ENCODE data around the gene NEO1. TPM values are rescaled to one million over a fixed set of nuclear protein-coding genes. Genes with fewer than 3 reads are reported as not detected.

The NEO1 gene
- polyA plus RNA-seq, 2 of the 4 experiments (the other 2 are of a cell fraction) = 29.1 to 30.3 TPM

DNA sequence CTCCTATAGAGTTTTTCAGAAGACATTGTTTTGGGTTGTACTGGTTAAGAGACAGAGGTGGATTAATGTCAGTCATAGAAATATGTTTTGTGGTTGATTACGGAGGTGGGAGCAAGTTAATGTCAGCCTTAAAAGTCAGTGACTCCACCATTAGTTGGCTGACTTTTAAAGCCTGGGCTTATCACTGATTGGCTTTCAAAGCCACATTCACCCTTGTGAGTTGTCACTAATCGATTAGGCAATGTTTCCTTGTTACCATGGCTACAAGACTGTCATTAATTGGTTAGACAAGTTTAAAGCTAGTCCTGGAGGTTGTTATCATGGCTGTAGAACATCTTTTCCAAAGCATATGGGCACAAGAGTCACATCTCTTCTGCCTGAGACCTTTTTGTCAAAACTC lies 73.0 kb downstream of the NEO1 start:
- Histone ChIP-seq H3K4me2 (no peak overlapping the region), H3K4me1 (no peaks in the 10 kb centered on the region), H3K27ac (no peak overlapping the region), H3K4me3 (no peak overlapping the region), H3K9me3 (no peaks in the 10 kb centered on the region)
- WGBS (ENCODE audit: missing lambda C conversion rate) = 54% methylated on average over 2 of the region's 2 CpGs
- ChIA-PET POLR2A (no interaction called here), CTCF (interaction anchor here (0.6 to 1.6 kb wide), 4 partner anchors 11 to 340 kb away, joined by 3 to 10 read pairs (median 6); no protein-coding TSS in a partner anchor)
- no peak for ATAC-seq
- FAIRE-seq = peak; percentile 84
- TF ChIP-seq CHD2 (IDR thresholded peaks at IDR 0.05; ENCODE audit: low read length, partially characterized antibody) = no peak
- TF ChIP-seq SMC3 (IDR thresholded peaks at IDR 0.05) = no peak
- no peak for TF ChIP-seq PHF8 (IDR thresholded peaks at IDR 0.05; ENCODE audit: borderline replicate concordance, low read depth)
- no peak for TF ChIP-seq RARB (CRISPR knock-in tag; IDR thresholded peaks at IDR 0.05)
- no peak for TF ChIP-seq HOXB5 (CRISPR knock-in tag; IDR thresholded peaks at IDR 0.05)
- no peak for TF ChIP-seq MAZ (IDR thresholded peaks at IDR 0.05; ENCODE audit: borderline replicate concordance, low read depth, low read length)
- no peak for TF ChIP-seq BHLHE40 (IDR thresholded peaks at IDR 0.05; ENCODE audit: low read depth, low read length)
- TF ChIP-seq ZNF302 (CRISPR knock-in tag; IDR thresholded peaks at IDR 0.05) = no peak
- TF ChIP-seq, protein P1, sequence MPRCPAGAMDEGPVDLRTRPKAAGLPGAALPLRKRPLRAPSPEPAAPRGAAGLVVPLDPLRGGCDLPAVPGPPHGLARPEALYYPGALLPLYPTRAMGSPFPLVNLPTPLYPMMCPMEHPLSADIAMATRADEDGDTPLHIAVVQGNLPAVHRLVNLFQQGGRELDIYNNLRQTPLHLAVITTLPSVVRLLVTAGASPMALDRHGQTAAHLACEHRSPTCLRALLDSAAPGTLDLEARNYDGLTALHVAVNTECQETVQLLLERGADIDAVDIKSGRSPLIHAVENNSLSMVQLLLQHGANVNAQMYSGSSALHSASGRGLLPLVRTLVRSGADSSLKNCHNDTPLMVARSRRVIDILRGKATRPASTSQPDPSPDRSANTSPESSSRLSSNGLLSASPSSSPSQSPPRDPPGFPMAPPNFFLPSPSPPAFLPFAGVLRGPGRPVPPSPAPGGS (IDR thresholded peaks at IDR 0.05) = no peak
- TF ChIP-seq FOSB (CRISPR knock-in tag; IDR thresholded peaks at IDR 0.05) = no peak
- TF ChIP-seq, protein P2, sequence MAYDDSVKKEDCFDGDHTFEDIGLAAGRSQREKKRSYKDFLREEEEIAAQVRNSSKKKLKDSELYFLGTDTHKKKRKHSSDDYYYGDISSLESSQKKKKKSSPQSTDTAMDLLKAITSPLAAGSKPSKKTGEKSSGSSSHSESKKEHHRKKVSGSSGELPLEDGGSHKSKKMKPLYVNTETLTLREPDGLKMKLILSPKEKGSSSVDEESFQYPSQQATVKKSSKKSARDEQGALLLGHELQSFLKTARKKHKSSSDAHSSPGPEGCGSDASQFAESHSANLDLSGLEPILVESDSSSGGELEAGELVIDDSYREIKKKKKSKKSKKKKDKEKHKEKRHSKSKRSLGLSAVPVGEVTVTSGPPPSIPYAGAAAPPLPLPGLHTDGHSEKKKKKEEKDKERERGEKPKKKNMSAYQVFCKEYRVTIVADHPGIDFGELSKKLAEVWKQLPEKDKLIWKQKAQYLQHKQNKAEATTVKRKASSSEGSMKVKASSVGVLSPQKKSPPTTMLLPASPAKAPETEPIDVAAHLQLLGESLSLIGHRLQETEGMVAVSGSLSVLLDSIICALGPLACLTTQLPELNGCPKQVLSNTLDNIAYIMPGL (CRISPR knock-in tag; IDR thresholded peaks at IDR 0.05; ENCODE audit: borderline replicate concordance) = no peak
- DNase-seq (ENCODE audit: low read depth in 1 of 2, low spot score in 1 of 2) = no peak

DNA sequence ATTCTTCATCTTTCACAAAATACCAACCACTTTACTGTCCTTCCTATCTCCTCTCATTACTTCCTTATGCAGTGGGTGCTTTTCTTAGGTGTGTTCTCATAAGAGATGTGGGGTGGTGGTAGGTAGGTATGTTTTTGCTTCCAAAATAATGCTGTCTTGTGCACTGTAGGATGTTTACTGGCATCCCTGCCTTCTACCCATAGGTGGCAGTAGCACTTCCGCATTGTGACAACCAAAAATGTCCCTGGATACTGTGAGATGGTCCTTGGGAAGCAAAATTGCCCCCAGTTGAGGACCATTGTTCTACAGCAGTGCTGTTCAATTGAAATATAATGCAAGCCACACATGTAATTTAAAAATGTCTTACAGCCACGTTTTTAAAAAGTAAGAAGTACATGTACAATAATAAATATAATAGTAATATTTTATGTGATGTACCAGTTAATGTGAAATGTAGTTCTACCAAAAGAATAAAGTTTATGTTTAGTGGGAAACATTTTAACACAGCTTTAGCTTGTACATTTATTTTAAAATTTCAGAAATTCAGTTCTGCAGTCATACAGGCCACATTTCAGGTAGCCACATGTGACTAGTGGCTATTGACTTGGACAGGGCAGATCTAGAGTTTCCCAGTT lies 75.2 kb downstream of the NEO1 start:
- TF ChIP-seq, protein P3, sequence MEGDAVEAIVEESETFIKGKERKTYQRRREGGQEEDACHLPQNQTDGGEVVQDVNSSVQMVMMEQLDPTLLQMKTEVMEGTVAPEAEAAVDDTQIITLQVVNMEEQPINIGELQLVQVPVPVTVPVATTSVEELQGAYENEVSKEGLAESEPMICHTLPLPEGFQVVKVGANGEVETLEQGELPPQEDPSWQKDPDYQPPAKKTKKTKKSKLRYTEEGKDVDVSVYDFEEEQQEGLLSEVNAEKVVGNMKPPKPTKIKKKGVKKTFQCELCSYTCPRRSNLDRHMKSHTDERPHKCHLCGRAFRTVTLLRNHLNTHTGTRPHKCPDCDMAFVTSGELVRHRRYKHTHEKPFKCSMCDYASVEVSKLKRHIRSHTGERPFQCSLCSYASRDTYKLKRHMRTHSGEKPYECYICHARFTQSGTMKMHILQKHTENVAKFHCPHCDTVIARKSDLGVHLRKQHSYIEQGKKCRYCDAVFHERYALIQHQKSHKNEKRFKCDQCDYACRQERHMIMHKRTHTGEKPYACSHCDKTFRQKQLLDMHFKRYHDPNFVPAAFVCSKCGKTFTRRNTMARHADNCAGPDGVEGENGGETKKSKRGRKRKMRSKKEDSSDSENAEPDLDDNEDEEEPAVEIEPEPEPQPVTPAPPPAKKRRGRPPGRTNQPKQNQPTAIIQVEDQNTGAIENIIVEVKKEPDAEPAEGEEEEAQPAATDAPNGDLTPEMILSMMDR (IDR thresholded peaks at IDR 0.05) = peak; percentile 89
- TF ChIP-seq KDM1A (IDR thresholded peaks at IDR 0.05; ENCODE audit: low read depth) = no peak
- no peak for TF ChIP-seq CEBPB (IDR thresholded peaks at IDR 0.05)
- TF ChIP-seq RAD21 (conservative IDR thresholded peaks at IDR 0.05 in 1 of 2, IDR thresholded peaks at IDR 0.05 in 1 of 2) = peak; percentile 46 to 52; a peak in 4 of 5 replicates
- no peak for TF ChIP-seq KDM5A (IDR thresholded peaks at IDR 0.05)
- TF ChIP-seq SMC3 (IDR thresholded peaks at IDR 0.05) = peak; percentile 40; the same call in 2 of the 3 replicates
- H3K4me2 ChIP-seq = no peak overlapping the region
- ChIA-PET POLR2A (no interaction called here), CTCF (interaction anchor here (0.6 to 2.1 kb wide), 6 partner anchors 8 to 480 kb away, joined by 3 to 15 read pairs (median 4); no protein-coding TSS in a partner anchor)
- peak; percentile 98 for FAIRE-seq
- DNase-seq (ENCODE audit: low read depth in 1 of 2, low spot score in 1 of 2) = peak; percentile 52 to 58
- peak; percentile 91 to 96 for ATAC-seq
- WGBS (ENCODE audit: missing lambda C conversion rate) = 48% methylated on average over 2 of the region's 2 CpGs
- no peaks in the 10 kb centered on the region for H3K4me1 ChIP-seq
- H3K9me3 ChIP-seq = no peaks in the 10 kb centered on the region
- no peak overlapping the region for H3K4me3 ChIP-seq
- H3K27ac ChIP-seq = no peak overlapping the region

DNA sequence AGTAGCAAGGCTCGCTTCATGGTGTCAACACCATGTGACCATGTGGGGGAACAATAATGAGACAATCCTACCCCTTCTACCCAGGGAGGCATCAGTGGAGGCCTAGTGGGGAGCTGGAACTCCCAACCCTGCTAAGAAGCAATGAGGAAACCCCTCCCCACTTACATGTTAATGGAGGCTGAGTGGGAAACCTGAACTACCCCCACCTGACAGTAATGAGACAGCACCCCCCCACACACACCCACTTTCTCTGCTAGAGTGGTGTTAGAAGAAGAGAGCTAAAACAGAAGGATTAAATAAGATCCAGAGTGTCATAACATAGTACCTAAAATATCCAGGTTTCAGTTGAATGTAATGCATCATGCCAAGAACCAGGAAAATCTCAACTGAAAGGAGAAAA lies 78.6 kb downstream of the NEO1 start:
- ATAC-seq = no peak
- TF ChIP-seq RNF2 (IDR thresholded peaks at IDR 0.05; ENCODE audit: borderline replicate concordance, low read depth) (no peak), RAD21 (conservative IDR thresholded peaks at IDR 0.05 in 1 of 2, IDR thresholded peaks at IDR 0.05 in 1 of 2) (no peak), ZC3H11A (IDR thresholded peaks at IDR 0.05) (no peak), ZNF302 (CRISPR knock-in tag; IDR thresholded peaks at IDR 0.05) (no peak)
- TF ChIP-seq, protein P4, sequence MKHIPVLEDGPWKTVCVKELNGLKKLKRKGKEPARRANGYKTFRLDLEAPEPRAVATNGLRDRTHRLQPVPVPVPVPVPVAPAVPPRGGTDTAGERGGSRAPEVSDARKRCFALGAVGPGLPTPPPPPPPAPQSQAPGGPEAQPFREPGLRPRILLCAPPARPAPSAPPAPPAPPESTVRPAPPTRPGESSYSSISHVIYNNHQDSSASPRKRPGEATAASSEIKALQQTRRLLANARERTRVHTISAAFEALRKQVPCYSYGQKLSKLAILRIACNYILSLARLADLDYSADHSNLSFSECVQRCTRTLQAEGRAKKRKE (CRISPR knock-in tag; IDR thresholded peaks at IDR 0.05; ENCODE audit: low read depth) = no peak
- TF ChIP-seq, protein P5, sequence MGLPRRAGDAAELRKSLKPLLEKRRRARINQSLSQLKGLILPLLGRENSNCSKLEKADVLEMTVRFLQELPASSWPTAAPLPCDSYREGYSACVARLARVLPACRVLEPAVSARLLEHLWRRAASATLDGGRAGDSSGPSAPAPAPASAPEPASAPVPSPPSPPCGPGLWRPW (IDR thresholded peaks at IDR 0.05) = no peak
- TF ChIP-seq, protein P6, sequence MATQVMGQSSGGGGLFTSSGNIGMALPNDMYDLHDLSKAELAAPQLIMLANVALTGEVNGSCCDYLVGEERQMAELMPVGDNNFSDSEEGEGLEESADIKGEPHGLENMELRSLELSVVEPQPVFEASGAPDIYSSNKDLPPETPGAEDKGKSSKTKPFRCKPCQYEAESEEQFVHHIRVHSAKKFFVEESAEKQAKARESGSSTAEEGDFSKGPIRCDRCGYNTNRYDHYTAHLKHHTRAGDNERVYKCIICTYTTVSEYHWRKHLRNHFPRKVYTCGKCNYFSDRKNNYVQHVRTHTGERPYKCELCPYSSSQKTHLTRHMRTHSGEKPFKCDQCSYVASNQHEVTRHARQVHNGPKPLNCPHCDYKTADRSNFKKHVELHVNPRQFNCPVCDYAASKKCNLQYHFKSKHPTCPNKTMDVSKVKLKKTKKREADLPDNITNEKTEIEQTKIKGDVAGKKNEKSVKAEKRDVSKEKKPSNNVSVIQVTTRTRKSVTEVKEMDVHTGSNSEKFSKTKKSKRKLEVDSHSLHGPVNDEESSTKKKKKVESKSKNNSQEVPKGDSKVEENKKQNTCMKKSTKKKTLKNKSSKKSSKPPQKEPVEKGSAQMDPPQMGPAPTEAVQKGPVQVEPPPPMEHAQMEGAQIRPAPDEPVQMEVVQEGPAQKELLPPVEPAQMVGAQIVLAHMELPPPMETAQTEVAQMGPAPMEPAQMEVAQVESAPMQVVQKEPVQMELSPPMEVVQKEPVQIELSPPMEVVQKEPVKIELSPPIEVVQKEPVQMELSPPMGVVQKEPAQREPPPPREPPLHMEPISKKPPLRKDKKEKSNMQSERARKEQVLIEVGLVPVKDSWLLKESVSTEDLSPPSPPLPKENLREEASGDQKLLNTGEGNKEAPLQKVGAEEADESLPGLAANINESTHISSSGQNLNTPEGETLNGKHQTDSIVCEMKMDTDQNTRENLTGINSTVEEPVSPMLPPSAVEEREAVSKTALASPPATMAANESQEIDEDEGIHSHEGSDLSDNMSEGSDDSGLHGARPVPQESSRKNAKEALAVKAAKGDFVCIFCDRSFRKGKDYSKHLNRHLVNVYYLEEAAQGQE (IDR thresholded peaks at IDR 0.05) = no peak

More for the DNA sequence above, 78.6 kb downstream of the NEO1 start:
- H3K4me2 ChIP-seq = no peak overlapping the region
- DNase-seq (ENCODE audit: low read depth in 1 of 2, low spot score in 1 of 2) (no peak), FAIRE-seq (no peak)
- no peaks in the 10 kb centered on the region for H3K4me1 ChIP-seq
- no peaks in the 10 kb centered on the region for H3K9me3 ChIP-seq
- WGBS (ENCODE audit: missing lambda C conversion rate) = 79% methylated on average over 1 of the region's 1 CpG
- no peak overlapping the region for H3K27ac ChIP-seq
- no peak overlapping the region for H3K4me3 ChIP-seq
- CTCF ChIA-PET = no interaction called here
- POLR2A ChIA-PET = no interaction called here
